NT2/D1 (cell line): ENCODE measurements around the gene RREB1.

Source experiments
- SUZ12 ChIP-seq: IDR thresholded peaks from 2 replicates; pipeline ENCODE4 v1.6.1; 2011; ENCODE audit not compliant: insufficient read length, insufficient read depth; ENCODE audit errors: extremely low read depth
- YY1 ChIP-seq: IDR thresholded peaks from 2 replicates; pipeline ENCODE4 v1.6.1; 2011; ENCODE audit not compliant: insufficient read length, insufficient read depth
- ZNF274 ChIP-seq: IDR thresholded peaks from 2 replicates; pipeline ENCODE4 v1.6.1; 2011; ENCODE audit warnings: mild to moderate bottlenecking, low read depth, low read length

DNA sequence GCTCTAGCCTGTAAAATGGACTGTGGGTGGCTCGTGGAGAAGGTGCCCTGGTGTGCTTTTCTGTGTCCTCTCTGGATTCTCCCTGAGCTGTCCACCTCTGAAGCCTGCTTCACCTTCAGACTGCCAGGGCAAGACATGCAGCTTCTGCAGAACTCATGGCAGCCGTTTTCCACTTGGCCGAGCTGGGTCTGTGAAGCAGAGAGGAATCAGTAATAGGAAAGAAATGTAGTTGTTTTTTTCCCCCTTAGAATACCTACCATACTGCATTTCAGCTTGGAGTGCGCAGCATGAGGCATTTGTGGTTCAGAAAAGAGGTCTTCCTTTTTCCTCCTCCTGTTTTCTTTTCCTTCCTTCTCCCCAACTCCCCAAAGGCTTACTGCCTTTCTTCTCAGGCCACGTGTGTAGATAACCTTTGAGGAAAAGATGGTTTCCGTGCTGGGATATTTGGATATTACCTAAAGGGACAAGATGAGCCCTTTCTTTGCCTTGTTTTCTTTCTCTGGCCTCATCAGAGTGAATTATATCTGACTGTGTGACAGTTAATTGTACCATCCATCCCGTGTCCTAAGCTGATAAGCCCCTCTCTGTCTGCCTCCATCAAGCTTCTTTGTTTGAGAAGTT is 39.4 kb downstream of the RREB1 start:
- TF ChIP-seq ZNF274 (no peak), SUZ12 (no peak), YY1 (no peak)
